ENCODE measurements around the gene GIN1.

GRCh38 chr5:103132684-103133083 is 12.7 kb upstream of the GIN1 start:
- TF ChIP-seq CTCF (conservative IDR thresholded peaks at IDR 0.05; ENCODE audit: low read depth in 2 of 2) = no peak
- TF ChIP-seq POLR2AphosphoS5 (IDR thresholded peaks at IDR 0.05; ENCODE audit: low read depth) = no peak
- TF ChIP-seq ZNF114 (CRISPR knock-in tag; IDR thresholded peaks at IDR 0.05) = no peak
- no peak for TF ChIP-seq EZH2 (IDR thresholded peaks at IDR 0.05; ENCODE audit: low read depth, unreplicated experiment)
- TF ChIP-seq EZH2phosphoT487 (IDR thresholded peaks at IDR 0.05; ENCODE audit: unreplicated experiment) = no peak
- no peak for TF ChIP-seq NANOG (IDR thresholded peaks at IDR 0.05; ENCODE audit: borderline replicate concordance)
- TF ChIP-seq CREB1 (CRISPR knock-in tag; IDR thresholded peaks at IDR 0.05; ENCODE audit: low read depth) = no peak
- no peak for TF ChIP-seq JUNB (IDR thresholded peaks at IDR 0.05; ENCODE audit: unreplicated experiment)
- no peak for TF ChIP-seq STAT1 (IDR thresholded peaks at IDR 0.05; ENCODE audit: unreplicated experiment)
- no peak for TF ChIP-seq REST (IDR thresholded peaks at IDR 0.05; ENCODE audit: unreplicated experiment)
- TF ChIP-seq ETS1 (IDR thresholded peaks at IDR 0.05) = no peak
- TF ChIP-seq ZNF331 (CRISPR knock-in tag; IDR thresholded peaks at IDR 0.05; ENCODE audit: low read depth) = no peak
